Activated B cell treated with CpG ODN at 0.5 μM for 24 hours (primary cell): ENCODE measurements around the gene SYT12. TPM values are rescaled to one million over a fixed set of nuclear protein-coding genes. Genes with fewer than 3 reads are reported as not detected.

Experiments
- ATAC-seq: fragments of 200-7000 bp; cut with Tn5 transposase; one replicate; pipeline ENCODE4 v1.10.0; 2021; ENCODE audit warnings: low read depth, mild to moderate bottlenecking, moderate library complexity
- CTCF ChIA-PET: fragments of 350-600 bp; sonication (Branson Sonifier 250); formaldehyde crosslinking; loops from one replicate; lab custom pipeline; 2021; ENCODE audit warnings: antibody characterized with exemption; lab: Charles Lee
- POLR2A ChIA-PET: fragments of 350-600 bp; sonication (Branson Sonifier 250); formaldehyde crosslinking; loops from one replicate; lab custom pipeline; 2021; ENCODE audit warnings: antibody characterized with exemption; lab: Charles Lee
- DNase-seq: peaks from one replicate; pipeline ENCODE4 v3.0.0; 2022
- H3K27ac Mint-ChIP-seq: one replicate; pipeline ENCODE4 v1.8.0; 2020; ENCODE audit warnings: mixed read lengths
- H3K27me3 Mint-ChIP-seq: one replicate; pipeline ENCODE4 v1.8.0; 2021; ENCODE audit warnings: mixed read lengths
- H3K36me3 Mint-ChIP-seq: one replicate; pipeline ENCODE4 v1.8.0; 2021; ENCODE audit warnings: low read depth, mixed read lengths
- H3K4me1 Mint-ChIP-seq: one replicate; pipeline ENCODE4 v1.8.0; 2021; ENCODE audit warnings: mixed read lengths
- H3K4me3 Mint-ChIP-seq: one replicate; pipeline ENCODE4 v1.8.0; 2020; ENCODE audit warnings: mild to moderate bottlenecking, mixed read lengths
- H3K9me3 Mint-ChIP-seq: one replicate; pipeline ENCODE4 v1.8.0; 2020; ENCODE audit warnings: mixed read lengths
- CTCF ChIP-seq: fragments of 200-600 bp; IDR thresholded peaks from one replicate; pipeline ENCODE4 v1.8.0; 2022; ENCODE audit warnings: antibody characterized with exemption, mild to moderate bottlenecking
- intact Hi-C: fragments of 100-400 bp; cut with micrococcal nuclease; formaldehyde crosslinking; loops from one replicate; pipeline ENCODE4 v1.15.1; 2024
- total RNA-seq: library from RNA; stranded (reverse); gene quantifications from 2 replicates; pipeline ENCODE4 v1.2.3, GENCODE V29; 2022

The SYT12 gene
- total RNA-seq, 1 donor from 2014 or later: not detected

GRCh38 chr11:67056267-67057204, 33.6 kb downstream of the SYT12 start, which contains the start of gene RHOD:
Gene RHOD (plus strand): TSS chr11:67056847. CDS start chr11:67056903, 56 bp downstream.
- POLR2A ChIA-PET: no interaction called here
- ATAC-seq (peak; percentile 82), DNase-seq (peak; percentile 47)
- H3K27ac Mint-ChIP-seq: no peak within 1 kb of the TSS
- peak within 1 kb of the TSS; percentile 75 for H3K4me3 Mint-ChIP-seq
- H3K4me1 Mint-ChIP-seq: peaks cover 9% of the 10 kb centered on the region
- CTCF ChIA-PET: no interaction called here
- TF ChIP-seq CTCF: no peak
- H3K9me3 Mint-ChIP-seq: no peaks in the 10 kb centered on the region
- peaks cover 19% of the 10 kb centered on the region for H3K27me3 Mint-ChIP-seq
- intact Hi-C loops: loop anchor here (2.0 kb wide), 1 partner anchor 14 kb away; no protein-coding TSS in a partner anchor
- H3K36me3 Mint-ChIP-seq: no peaks in the 10 kb centered on the region

GRCh38 chr11:67057205-67057672, 34.3 kb downstream of the SYT12 start:
- H3K4me1 Mint-ChIP-seq: peaks cover 9% of the 10 kb centered on the region
- intact Hi-C loops: loop anchor here (2.0 kb wide), 1 partner anchor 14 kb away; no protein-coding TSS in a partner anchor
- ChIA-PET CTCF (no interaction called here), POLR2A (interaction anchor here (0.6 kb wide), 1 partner anchor 157 kb away, joined by 3 read pairs; no protein-coding TSS in a partner anchor)
- no peaks in the 10 kb centered on the region for H3K9me3 Mint-ChIP-seq
- DNase-seq: no peak
- TF ChIP-seq CTCF: no peak
- peak overlapping the region; percentile 57 for H3K4me3 Mint-ChIP-seq
- no peaks in the 10 kb centered on the region for H3K36me3 Mint-ChIP-seq
- no peak overlapping the region for H3K27ac Mint-ChIP-seq
- peaks cover 13% of the 10 kb centered on the region for H3K27me3 Mint-ChIP-seq
- no peak for ATAC-seq

- Mint-ChIP-seq H3K4me3 (no peak overlapping the region), H3K27ac (no peak overlapping the region), H3K9me3 (no peaks in the 10 kb centered on the region), H3K4me1 (peaks cover 9% of the 10 kb centered on the region), H3K36me3 (no peaks in the 10 kb centered on the region), H3K27me3 (peaks cover 6% of the 10 kb centered on the region)
- ATAC-seq (no peak), DNase-seq (no peak)
- CTCF ChIA-PET: no interaction called here
- intact Hi-C loops: no loop called here
- no peak for TF ChIP-seq CTCF
- POLR2A ChIA-PET: no interaction called here
These were observed 35.6 kb downstream of the SYT12 start for GRCh38 chr11:67058506-67058905.

- no peak overlapping the region for H3K27ac Mint-ChIP-seq
These were observed 36.7 kb downstream of the SYT12 start for GRCh38 chr11:67059671-67060070.

More at GRCh38 chr11:67059671-67060070, 36.7 kb downstream of the SYT12 start:
- DNase-seq (no peak), ATAC-seq (no peak)
- intact Hi-C loops: no loop called here
- ChIA-PET POLR2A (no interaction called here), CTCF (no interaction called here)
- H3K36me3 Mint-ChIP-seq: no peaks in the 10 kb centered on the region
- no peak for TF ChIP-seq CTCF
- peaks cover 9% of the 10 kb centered on the region for H3K4me1 Mint-ChIP-seq
- H3K9me3 Mint-ChIP-seq: no peaks in the 10 kb centered on the region
- H3K4me3 Mint-ChIP-seq: no peak overlapping the region
- H3K27me3 Mint-ChIP-seq: peaks cover 3% of the 10 kb centered on the region
